Activated CD8-positive, alpha-beta T cell treated with anti-CD3 and anti-CD28 coated beads for 36 hours (primary cell): ENCODE measurements around the gene RCAN2. TPM values are rescaled to one million over a fixed set of nuclear protein-coding genes. Genes with fewer than 3 reads are reported as not detected.

Experiments
- ATAC-seq: fragments of 200-7000 bp; cut with Tn5 transposase; one replicate; pipeline ENCODE4 v1.10.0; 2021; ENCODE audit warnings: mild to moderate bottlenecking, moderate library complexity
- CTCF ChIA-PET: fragments of 350-600 bp; sonication (Branson Sonifier 250); formaldehyde crosslinking; loops from one replicate; lab custom pipeline; 2021; ENCODE audit warnings: antibody characterized with exemption; lab: Charles Lee
- POLR2A ChIA-PET: fragments of 350-600 bp; sonication (Branson Sonifier 250); formaldehyde crosslinking; loops from one replicate; lab custom pipeline; 2021; ENCODE audit warnings: antibody characterized with exemption; lab: Charles Lee
- DNase-seq: peaks from one replicate; pipeline ENCODE4 v3.0.0-alpha.2; 2020
- H3K27ac Mint-ChIP-seq: one replicate; pipeline ENCODE4 v1.8.0; 2021; ENCODE audit warnings: mild to moderate bottlenecking, mixed read lengths
- H3K27me3 Mint-ChIP-seq: one replicate; pipeline ENCODE4 v1.8.0; 2021; ENCODE audit warnings: mixed read lengths
- H3K36me3 Mint-ChIP-seq: one replicate; pipeline ENCODE4 v1.8.0; 2021; ENCODE audit warnings: low read depth, mixed read lengths
- H3K4me1 Mint-ChIP-seq: one replicate; pipeline ENCODE4 v1.8.0; 2021; ENCODE audit warnings: low read depth, mixed read lengths
- H3K4me3 Mint-ChIP-seq: one replicate; pipeline ENCODE4 v1.8.0; 2021; ENCODE audit warnings: mild to moderate bottlenecking, moderate library complexity, mixed read lengths
- H3K9me3 Mint-ChIP-seq: one replicate; pipeline ENCODE4 v1.8.0; 2021; ENCODE audit warnings: mixed read lengths
- intact Hi-C: fragments of 100-400 bp; cut with micrococcal nuclease; formaldehyde crosslinking; loops from one replicate; pipeline ENCODE4 v1.10.0; 2022
- total RNA-seq, 2 experiments: library from RNA; stranded (reverse); gene quantifications; one replicate each; pipeline ENCODE4 v1.2.3, GENCODE V29; 2021
- TF ChIP-seq, protein P1 (sequence below): fragments of 200-600 bp; IDR thresholded peaks from one replicate; pipeline ENCODE4 v1.8.0; 2022; ENCODE audit warnings: antibody characterized with exemption, mild to moderate bottlenecking

RCAN2 gene
- total RNA-seq, 2 experiments from 2014 or later, result not detected

DNA sequence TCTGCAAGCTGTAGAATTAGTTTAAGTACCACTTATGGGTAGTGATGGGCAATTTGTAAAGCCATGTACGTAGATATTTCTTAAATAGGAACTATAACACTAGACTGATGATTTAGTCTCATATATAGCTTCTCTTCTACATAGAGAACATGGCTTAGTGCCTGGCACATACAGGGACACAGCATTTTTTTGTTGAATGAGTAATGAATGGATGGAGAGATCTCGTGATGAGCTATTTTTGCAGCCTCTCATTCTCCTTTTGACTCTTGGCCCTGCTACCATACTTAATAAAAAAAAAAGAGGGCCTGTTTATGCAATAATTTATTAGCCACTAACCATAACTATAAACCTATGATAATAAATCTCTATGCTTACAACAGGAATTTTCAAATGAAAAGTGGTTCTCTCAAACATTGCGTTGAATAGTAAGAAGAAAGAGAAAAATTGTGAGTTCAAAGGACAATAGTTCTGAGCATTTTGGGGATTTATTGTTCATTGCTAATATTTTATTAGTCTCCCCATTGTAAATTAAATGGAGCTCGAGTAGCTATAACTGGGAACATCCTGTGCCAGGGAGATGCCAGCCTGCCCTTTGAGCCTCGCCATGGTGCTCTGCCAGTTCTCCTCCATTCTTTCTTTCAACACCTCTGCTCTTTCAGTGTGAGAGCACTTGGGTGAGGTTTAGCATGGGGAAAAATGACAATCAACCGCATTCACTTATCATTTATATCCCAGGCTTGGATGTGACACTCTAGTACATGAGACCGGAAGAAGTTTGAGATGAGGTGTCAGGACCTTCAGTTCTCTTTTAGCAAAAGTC lies 14.7 kb upstream of the RCAN2 start:
- POLR2A ChIA-PET, result interaction anchor here (0.7 kb wide), 1 partner anchor 1973 kb away, joined by 3 read pairs; no protein-coding TSS in a partner anchor
- Mint-ChIP-seq H3K36me3 (no peaks in the 10 kb centered on the region), H3K9me3 (no peaks in the 10 kb centered on the region), H3K4me3 (no peak overlapping the region), H3K4me1 (no peaks in the 10 kb centered on the region), H3K27me3 (peaks cover 7% of the 10 kb centered on the region), H3K27ac (no peak overlapping the region)
- intact Hi-C loops, result no loop called here
- DNase-seq (no peak), ATAC-seq (no peak)
- CTCF ChIA-PET, result no interaction called here
- TF ChIP-seq, protein P1, sequence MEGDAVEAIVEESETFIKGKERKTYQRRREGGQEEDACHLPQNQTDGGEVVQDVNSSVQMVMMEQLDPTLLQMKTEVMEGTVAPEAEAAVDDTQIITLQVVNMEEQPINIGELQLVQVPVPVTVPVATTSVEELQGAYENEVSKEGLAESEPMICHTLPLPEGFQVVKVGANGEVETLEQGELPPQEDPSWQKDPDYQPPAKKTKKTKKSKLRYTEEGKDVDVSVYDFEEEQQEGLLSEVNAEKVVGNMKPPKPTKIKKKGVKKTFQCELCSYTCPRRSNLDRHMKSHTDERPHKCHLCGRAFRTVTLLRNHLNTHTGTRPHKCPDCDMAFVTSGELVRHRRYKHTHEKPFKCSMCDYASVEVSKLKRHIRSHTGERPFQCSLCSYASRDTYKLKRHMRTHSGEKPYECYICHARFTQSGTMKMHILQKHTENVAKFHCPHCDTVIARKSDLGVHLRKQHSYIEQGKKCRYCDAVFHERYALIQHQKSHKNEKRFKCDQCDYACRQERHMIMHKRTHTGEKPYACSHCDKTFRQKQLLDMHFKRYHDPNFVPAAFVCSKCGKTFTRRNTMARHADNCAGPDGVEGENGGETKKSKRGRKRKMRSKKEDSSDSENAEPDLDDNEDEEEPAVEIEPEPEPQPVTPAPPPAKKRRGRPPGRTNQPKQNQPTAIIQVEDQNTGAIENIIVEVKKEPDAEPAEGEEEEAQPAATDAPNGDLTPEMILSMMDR, result no peak

DNA sequence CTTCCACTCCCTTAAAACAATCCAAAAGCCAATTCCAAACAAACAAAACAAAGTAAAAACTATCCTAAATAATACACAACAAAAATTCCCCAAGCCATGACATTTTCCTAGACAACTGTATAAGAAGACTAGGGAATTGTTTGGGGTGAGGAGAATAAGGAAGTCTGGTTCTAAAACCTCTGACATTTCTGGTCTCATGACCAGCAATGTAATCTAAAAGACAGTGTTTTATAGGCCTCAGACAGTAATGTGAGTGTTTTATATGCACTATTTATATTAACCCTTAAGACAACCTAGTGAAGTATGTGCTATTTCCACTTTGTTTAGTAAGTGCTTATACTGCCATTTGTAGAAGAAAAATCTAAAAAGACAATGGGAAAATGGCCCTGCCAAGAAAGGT lies 13.0 kb upstream of the RCAN2 start:
- H3K27me3 Mint-ChIP-seq, result peaks cover 12% of the 10 kb centered on the region
- POLR2A ChIA-PET, result no interaction called here
- TF ChIP-seq, protein P1, result no peak
- ATAC-seq (no peak), DNase-seq (no peak)
- H3K36me3 Mint-ChIP-seq, result no peaks in the 10 kb centered on the region
- intact Hi-C loops, result no loop called here
- H3K27ac Mint-ChIP-seq, result no peak overlapping the region
- CTCF ChIA-PET, result no interaction called here
- H3K4me3 Mint-ChIP-seq, result no peak overlapping the region
- no peaks in the 10 kb centered on the region for H3K9me3 Mint-ChIP-seq
- no peaks in the 10 kb centered on the region for H3K4me1 Mint-ChIP-seq

DNA sequence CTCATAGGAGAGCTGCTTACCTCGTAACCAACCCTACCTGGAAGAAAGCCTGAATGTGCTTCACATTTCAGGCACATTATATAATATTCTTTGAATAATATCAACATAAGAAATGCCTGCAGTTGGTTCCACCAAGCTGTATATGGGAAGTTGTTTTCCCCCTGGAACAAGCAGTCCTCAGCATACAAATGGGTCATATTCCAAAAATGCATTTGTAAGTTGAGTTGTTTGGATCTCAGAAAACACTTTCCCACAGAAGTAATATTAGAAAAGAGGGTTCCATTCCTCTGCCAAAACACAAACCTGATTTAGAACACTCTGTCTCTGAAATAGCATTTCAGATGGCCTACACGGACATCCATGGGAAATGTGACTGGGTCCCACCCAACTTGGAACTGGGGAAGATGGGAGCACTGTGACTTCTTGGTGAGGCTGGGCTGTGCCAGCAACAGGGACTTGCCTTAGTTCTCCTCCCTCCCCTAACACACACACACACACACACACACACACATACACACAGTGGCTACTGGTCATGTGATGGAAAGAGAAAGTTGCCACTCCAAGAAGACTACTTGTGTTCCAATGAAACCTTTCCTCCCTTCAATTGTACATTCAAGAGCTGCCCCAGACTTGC lies 11.4 kb upstream of the RCAN2 start:
- ChIA-PET POLR2A (no interaction called here), CTCF (interaction anchor here (1.8 kb wide), 1 partner anchor 9 kb away, joined by 4 read pairs; no protein-coding TSS in a partner anchor)
- ATAC-seq, result no peak
- Mint-ChIP-seq H3K27ac (no peak overlapping the region), H3K36me3 (no peaks in the 10 kb centered on the region), H3K4me1 (no peaks in the 10 kb centered on the region), H3K9me3 (no peaks in the 10 kb centered on the region), H3K4me3 (no peak overlapping the region), H3K27me3 (peaks cover 16% of the 10 kb centered on the region)
- intact Hi-C loops, result no loop called here
- DNase-seq, result no peak
- TF ChIP-seq, protein P1, result no peak

DNA sequence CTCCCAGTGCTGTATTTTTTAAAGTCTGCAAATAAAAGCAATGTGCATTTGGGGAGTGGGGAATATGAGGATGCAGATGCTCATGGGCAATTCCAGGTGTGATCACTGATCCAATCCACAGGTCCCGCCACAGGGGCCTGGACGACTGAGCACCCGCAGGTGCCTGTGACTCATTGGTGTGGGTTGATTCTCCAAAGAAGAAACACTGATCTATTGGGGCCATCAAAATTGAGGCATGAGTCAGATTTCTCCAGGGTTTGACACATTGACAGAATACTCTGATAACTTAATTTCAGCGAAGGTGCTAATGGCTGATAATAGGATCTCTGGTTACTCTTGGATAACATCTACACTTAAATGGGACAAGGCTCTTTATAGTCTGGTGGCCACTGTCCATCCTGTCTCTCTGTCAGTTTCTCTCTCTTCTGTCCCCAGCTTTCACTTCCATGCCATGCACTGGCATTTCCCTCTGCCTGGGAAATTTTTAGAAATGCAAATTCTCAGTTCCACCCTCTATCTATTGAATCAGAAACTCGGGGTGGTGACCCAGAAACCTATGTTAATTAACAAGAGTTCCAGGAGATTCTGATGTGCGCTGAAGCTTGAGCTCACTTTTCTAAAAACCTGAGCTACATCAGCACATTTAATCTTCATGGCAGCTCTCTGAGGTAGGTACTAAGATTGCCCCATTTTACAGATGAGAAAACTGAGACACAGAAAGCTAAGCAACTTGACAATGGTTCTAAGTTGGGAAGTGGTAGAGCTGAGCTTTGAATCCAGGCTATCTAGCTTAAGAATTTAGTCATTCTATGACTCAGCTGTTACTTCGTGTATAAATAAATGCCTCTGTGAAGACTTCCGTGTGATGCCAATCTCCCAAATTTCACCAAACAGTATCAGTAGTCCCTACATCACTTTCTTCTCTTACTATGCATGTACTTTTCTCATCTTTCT lies 10.2 kb upstream of the RCAN2 start:
- H3K27me3 Mint-ChIP-seq, result peaks cover 23% of the 10 kb centered on the region
- CTCF ChIA-PET, result no interaction called here
- H3K9me3 Mint-ChIP-seq, result no peaks in the 10 kb centered on the region

More for the DNA sequence above, 10.2 kb upstream of the RCAN2 start:
- no peaks in the 10 kb centered on the region for H3K4me1 Mint-ChIP-seq
- POLR2A ChIA-PET, result no interaction called here
- TF ChIP-seq, protein P1, result no peak
- no peak for DNase-seq
- no peaks in the 10 kb centered on the region for H3K36me3 Mint-ChIP-seq
- intact Hi-C loops, result no loop called here
- no peak overlapping the region for H3K4me3 Mint-ChIP-seq
- H3K27ac Mint-ChIP-seq, result no peak overlapping the region
- no peak for ATAC-seq
